Keratinocyte (primary cell): ENCODE results near the gene CYP39A1.

Experiments used
- CTCF ChIP-seq, 3 experiments: IDR thresholded peaks in 1 of 3; conservative IDR thresholded peaks in 1 of 3; optimal IDR thresholded peaks in 1 of 3; 2 replicates in 2 of 3; 3 replicates in 1 of 3; pipeline versions ENCODE3 to v1.5.1; 2011; ENCODE audit warnings: low read length in 3 of 3, mild to moderate bottlenecking in 3 of 3, moderate library complexity in 2 of 3, control low read depth in 1 of 3, inconsistent platforms in 1 of 3; ENCODE audit not compliant: insufficient read depth in 2 of 3; ENCODE audit errors: extremely low read depth in 1 of 3
- EZH2 ChIP-seq: IDR thresholded peaks from one replicate; pipeline ENCODE4 v1.6.1; 2012; ENCODE audit warnings: inconsistent platforms, mild to moderate bottlenecking, low read length, moderate library complexity

DNA sequence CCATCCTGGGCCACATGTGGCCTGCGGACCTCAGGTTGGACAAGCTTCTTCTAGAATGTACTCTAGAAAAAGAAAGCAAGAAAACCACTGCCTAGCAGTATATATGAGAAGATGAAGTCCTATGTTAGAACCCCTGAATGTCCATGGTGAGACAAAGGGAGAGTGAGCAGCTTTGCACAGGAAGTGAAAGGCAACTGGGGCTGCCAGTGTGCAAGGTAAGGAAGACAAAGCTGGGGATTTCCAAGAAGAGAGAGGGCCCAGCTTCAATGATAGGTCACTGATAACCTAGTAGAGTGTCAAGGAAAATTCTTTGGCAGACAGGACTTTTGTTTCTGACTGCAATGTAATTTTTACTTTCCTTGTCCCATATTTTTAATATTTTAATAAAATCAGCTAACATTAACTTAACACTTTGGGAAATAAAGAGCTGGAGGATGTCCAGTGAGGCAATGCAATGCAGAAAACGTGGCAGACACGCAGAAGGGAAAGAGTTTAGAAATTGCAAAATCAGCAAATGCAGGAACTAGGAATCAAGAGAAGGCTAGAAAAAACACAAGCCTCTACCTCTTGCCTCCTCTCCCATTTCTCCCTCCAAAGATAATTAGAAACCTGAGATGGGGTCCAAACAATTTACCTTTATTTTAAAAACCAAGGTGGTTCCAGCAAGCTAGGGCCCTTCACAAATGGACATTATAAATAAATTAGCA is 47.4 kb downstream of the CYP39A1 start:
- TF ChIP-seq CTCF (optimal IDR thresholded peaks at IDR 0.05 in 1 of 3, IDR thresholded peaks at IDR 0.05 in 1 of 3, conservative IDR thresholded peaks at IDR 0.05 in 1 of 3; ENCODE audit: extremely low read depth in 1 of 3, insufficient read depth in 2 of 3, low read length in 3 of 3) (no peak), EZH2 (no peak)
